Upper lobe of left lung (tissue), 4 donors: Measurements from ENCODE around the gene GCG.

Experiments used
- POLR2A ChIP-seq, 4 donors: fragments of 450-650 bp; IDR thresholded peaks; one replicate each; pipeline ENCODE4 v1.5.1; 2016 to 2017; ENCODE audit warnings: antibody characterized with exemption in 4 of 4, mild to moderate bottlenecking in 2 of 4
- TF ChIP-seq, protein P1 (sequence below), 6 experiments: fragments of 450-650 bp in 4 of 6; fragments of 200-600 bp in 2 of 6; sonication (generic) in 2 of 6; IDR thresholded peaks; one replicate each; pipeline ENCODE4 v1.5.1; 2016 to 2019; ENCODE audit warnings: antibody characterized with exemption in 6 of 6

DNA sequence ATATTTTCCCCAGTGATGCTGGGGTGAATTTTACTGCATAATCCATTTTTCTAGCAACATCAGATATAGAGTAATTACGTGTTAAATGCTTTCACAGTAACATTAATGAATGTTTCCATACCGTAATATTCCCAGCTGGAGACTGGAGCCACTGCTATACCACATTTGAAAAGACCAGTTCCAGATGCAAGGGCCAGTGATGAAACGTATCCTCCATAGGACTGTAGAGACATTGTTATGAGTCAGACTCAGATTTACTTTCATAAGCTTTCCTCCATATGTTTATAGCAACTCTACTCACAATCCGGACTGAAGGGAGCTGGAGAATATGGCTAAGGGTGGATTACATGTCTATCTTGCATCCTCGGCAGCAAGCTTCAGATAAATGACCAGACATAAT is 22.7 kb upstream of the GCG start:
- TF ChIP-seq, protein P1, sequence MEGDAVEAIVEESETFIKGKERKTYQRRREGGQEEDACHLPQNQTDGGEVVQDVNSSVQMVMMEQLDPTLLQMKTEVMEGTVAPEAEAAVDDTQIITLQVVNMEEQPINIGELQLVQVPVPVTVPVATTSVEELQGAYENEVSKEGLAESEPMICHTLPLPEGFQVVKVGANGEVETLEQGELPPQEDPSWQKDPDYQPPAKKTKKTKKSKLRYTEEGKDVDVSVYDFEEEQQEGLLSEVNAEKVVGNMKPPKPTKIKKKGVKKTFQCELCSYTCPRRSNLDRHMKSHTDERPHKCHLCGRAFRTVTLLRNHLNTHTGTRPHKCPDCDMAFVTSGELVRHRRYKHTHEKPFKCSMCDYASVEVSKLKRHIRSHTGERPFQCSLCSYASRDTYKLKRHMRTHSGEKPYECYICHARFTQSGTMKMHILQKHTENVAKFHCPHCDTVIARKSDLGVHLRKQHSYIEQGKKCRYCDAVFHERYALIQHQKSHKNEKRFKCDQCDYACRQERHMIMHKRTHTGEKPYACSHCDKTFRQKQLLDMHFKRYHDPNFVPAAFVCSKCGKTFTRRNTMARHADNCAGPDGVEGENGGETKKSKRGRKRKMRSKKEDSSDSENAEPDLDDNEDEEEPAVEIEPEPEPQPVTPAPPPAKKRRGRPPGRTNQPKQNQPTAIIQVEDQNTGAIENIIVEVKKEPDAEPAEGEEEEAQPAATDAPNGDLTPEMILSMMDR (IDR thresholded peaks at IDR 0.05), result no peak
- TF ChIP-seq POLR2A (IDR thresholded peaks at IDR 0.05), result no peak
